BLaER1 treated with 17β-estradiol and CSF1 and Interleukin-3, amounts not matched to agents 10 nM and 100 nM (cell line): ENCODE measurements around the gene CHD5.

Experiments
- H3K27ac ChIP-seq, 11 experiments: shearing (Covaris generic); formaldehyde crosslinking; 2 replicates each; pipeline ENCODE4 v1.8.1; 2022
- H3K27me3 ChIP-seq, 11 experiments: shearing (Covaris generic); formaldehyde crosslinking; 2 replicates each; pipeline ENCODE4 v1.8.1; 2022
- H3K36me3 ChIP-seq, 11 experiments: shearing (Covaris generic); formaldehyde crosslinking; 2 replicates each; pipeline ENCODE4 v1.8.1; 2022
- H3K4me1 ChIP-seq, 10 experiments: shearing (Covaris generic); formaldehyde crosslinking; 2 replicates each; pipeline ENCODE4 v1.8.1; 2022
- H3K4me2 ChIP-seq, 11 experiments: shearing (Covaris generic); formaldehyde crosslinking; 2 replicates each; pipeline ENCODE4 v1.8.1; 2022
- H3K4me3 ChIP-seq, 10 experiments: shearing (Covaris generic); formaldehyde crosslinking; 2 replicates each; pipeline ENCODE4 v1.8.1; 2022
- H3K9ac ChIP-seq, 11 experiments: shearing (Covaris generic); formaldehyde crosslinking; 2 replicates each; pipeline ENCODE4 v1.8.1; 2022
- H3K9me3 ChIP-seq, 11 experiments: shearing (Covaris generic); formaldehyde crosslinking; replicated peaks in 1 of 11; 2 replicates each; pipeline ENCODE4 v1.8.1; 2022
- H4K20me1 ChIP-seq, 11 experiments: shearing (Covaris generic); formaldehyde crosslinking; 2 replicates each; pipeline ENCODE4 v1.8.1; 2022
- Cebpa-rat ChIP-seq, 11 experiments: shearing (Covaris generic); IDR thresholded peaks; 2 replicates each; pipeline ENCODE4 v1.8.1; 2022

Gene CHD5

DNA sequence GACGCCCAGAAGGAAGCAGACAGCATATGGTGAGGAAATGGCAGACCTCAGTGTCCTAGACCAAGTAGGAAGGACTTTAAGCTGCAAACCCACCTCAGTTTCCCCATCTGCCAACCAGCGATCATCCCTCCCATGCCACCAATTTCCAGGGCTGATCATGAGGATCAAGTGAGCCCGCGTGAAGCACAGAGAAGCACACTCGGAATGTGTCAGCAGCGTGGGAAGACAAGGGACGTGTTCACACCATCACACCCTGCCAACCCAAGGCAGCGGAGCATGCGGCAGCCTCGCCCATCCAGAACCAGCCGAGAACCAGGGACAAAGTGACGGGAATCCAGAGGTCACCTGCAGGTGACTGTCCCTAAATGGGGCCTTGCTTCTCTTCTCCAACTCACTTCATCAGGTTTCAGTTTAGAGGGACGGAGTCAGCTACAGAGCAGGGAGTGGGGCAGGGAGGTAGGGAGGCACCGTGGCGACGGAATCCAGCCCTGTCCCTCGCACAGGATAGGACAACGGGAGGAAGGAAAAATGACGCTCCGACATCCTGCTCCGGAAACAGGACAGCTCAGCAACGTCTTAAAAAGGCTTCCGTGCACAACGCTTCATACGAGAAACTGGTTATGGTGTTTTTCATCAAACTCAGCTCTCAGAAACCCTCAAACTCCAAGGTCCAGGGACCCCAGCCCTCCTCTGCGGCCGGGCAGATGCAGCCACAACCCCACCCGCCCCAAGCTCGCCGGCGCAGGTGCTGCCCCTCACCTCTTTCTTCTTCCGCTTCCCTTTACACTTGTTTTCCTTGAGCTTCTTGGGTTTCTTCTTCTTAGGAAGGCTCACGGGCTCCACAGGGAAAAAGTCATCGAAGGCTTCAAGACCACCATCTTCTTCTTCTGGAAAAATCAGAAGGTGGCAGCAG is 12.5 kb downstream of the CHD5 start:
- no peak for TF ChIP-seq Cebpa-rat (IDR thresholded peaks at IDR 0.05)
- Histone ChIP-seq H3K4me2 (peak overlapping the region in 4 of 11 experiments; percentile 0 to 5 (median 2); a peak in 1 of 22 replicates), H3K9me3 (no peaks in the 10 kb centered on the region), H3K4me1 (peaks cover 25 to 49% (median 35%) of the 10 kb centered on the region in 10 experiments), H3K4me3 (no peak overlapping the region), H3K27me3 (peaks cover 0 to 15% (median 6%) of the 10 kb centered on the region in 11 experiments; a peak in 8 of 22 replicates), H3K27ac (no peak overlapping the region), H3K36me3 (no peaks in the 10 kb centered on the region), H4K20me1 (peaks cover 0 to 11% (median 0%) of the 10 kb centered on the region in 11 experiments; a peak in 6 of 22 replicates), H3K9ac (no peak overlapping the region)

GRCh38 chr1:6166655-6167390 is 13.3 kb downstream of the CHD5 start:
- no peak for TF ChIP-seq Cebpa-rat (IDR thresholded peaks at IDR 0.05)

GRCh38 chr1:6166221-6166620 is 13.9 kb downstream of the CHD5 start:
- Histone ChIP-seq H3K27ac (no peak overlapping the region), H3K4me1 (peaks cover 21 to 42% (median 29%) of the 10 kb centered on the region in 10 experiments), H3K36me3 (no peaks in the 10 kb centered on the region), H4K20me1 (peaks cover 0 to 23% (median 3%) of the 10 kb centered on the region in 11 experiments; a peak in 7 of 22 replicates), H3K4me3 (no peak overlapping the region), H3K9me3 (no peaks in the 10 kb centered on the region), H3K4me2 (no peak overlapping the region), H3K9ac (no peak overlapping the region), H3K27me3 (peaks cover 0 to 21% (median 7%) of the 10 kb centered on the region in 11 experiments; a peak in 8 of 22 replicates)
- no peak for TF ChIP-seq Cebpa-rat (IDR thresholded peaks at IDR 0.05)

More at GRCh38 chr1:6166655-6167390, 13.3 kb downstream of the CHD5 start:
- peaks cover 0 to 18% (median 0%) of the 10 kb centered on the region in 11 experiments; a peak in 6 of 22 replicates for H4K20me1 ChIP-seq
- peaks cover 0 to 21% (median 7%) of the 10 kb centered on the region in 11 experiments; a peak in 8 of 22 replicates for H3K27me3 ChIP-seq
- 0 out of 22 replicates have a peak overlapping the region, but pooled peaks of 4 of the 11 experiments have one; percentile 0 to 5 (median 2) for H3K4me2 ChIP-seq
- H3K9ac ChIP-seq: no peak overlapping the region
- no peak overlapping the region for H3K27ac ChIP-seq
- H3K4me3 ChIP-seq: no peak overlapping the region
- peaks cover 22 to 42% (median 29%) of the 10 kb centered on the region in 10 experiments for H3K4me1 ChIP-seq
- no peaks in the 10 kb centered on the region for H3K36me3 ChIP-seq
- no peaks in the 10 kb centered on the region for H3K9me3 ChIP-seq

- Histone ChIP-seq H3K9me3 (no peaks in the 10 kb centered on the region), H3K27ac (no peak overlapping the region), H4K20me1 (peaks cover 0 to 27% (median 4%) of the 10 kb centered on the region in 11 experiments; a peak in 7 of 22 replicates), H3K4me3 (no peak overlapping the region), H3K4me2 (no peak overlapping the region), H3K36me3 (no peaks in the 10 kb centered on the region), H3K4me1 (peaks cover 21 to 41% (median 28%) of the 10 kb centered on the region in 10 experiments), H3K27me3 (peaks cover 0 to 21% (median 7%) of the 10 kb centered on the region in 11 experiments; a peak in 8 of 22 replicates), H3K9ac (no peak overlapping the region)
- no peak for TF ChIP-seq Cebpa-rat (IDR thresholded peaks at IDR 0.05)
Measured at GRCh38 chr1:6165441-6165985, 14.6 kb downstream of the CHD5 start.

GRCh38 chr1:6165027-6165426 is 15.1 kb downstream of the CHD5 start:
- no peak for TF ChIP-seq Cebpa-rat (IDR thresholded peaks at IDR 0.05)
- Histone ChIP-seq H3K4me1 (peaks cover 17 to 36% (median 24%) of the 10 kb centered on the region in 10 experiments), H3K4me3 (no peak overlapping the region), H3K27me3 (peaks cover 0 to 21% (median 7%) of the 10 kb centered on the region in 11 experiments; a peak in 8 of 22 replicates), H3K36me3 (no peaks in the 10 kb centered on the region), H3K4me2 (no peak overlapping the region), H4K20me1 (peaks cover 0 to 27% (median 4%) of the 10 kb centered on the region in 11 experiments; a peak in 7 of 22 replicates), H3K9me3 (no peaks in the 10 kb centered on the region), H3K9ac (no peak overlapping the region), H3K27ac (no peak overlapping the region)

- H3K4me3 ChIP-seq: no peak overlapping the region
- no peaks in the 10 kb centered on the region for H3K36me3 ChIP-seq
- H3K9me3 ChIP-seq: no peaks in the 10 kb centered on the region
- peaks cover 0 to 32% (median 4%) of the 10 kb centered on the region in 11 experiments; a peak in 7 of 22 replicates for H4K20me1 ChIP-seq
- TF ChIP-seq Cebpa-rat (IDR thresholded peaks at IDR 0.05): no peak
- no peak overlapping the region for H3K9ac ChIP-seq
- H3K4me2 ChIP-seq: no peak overlapping the region
- peaks cover 0 to 21% (median 7%) of the 10 kb centered on the region in 11 experiments; a peak in 8 of 22 replicates for H3K27me3 ChIP-seq
- no peak overlapping the region for H3K27ac ChIP-seq
- H3K4me1 ChIP-seq: peaks cover 10 to 27% (median 17%) of the 10 kb centered on the region in 10 experiments
Measured at GRCh38 chr1:6163973-6164617, 16.0 kb downstream of the CHD5 start.

- Histone ChIP-seq H3K36me3 (no peaks in the 10 kb centered on the region), H3K27me3 (peaks cover 0 to 21% (median 7%) of the 10 kb centered on the region in 11 experiments; a peak in 8 of 22 replicates), H3K27ac (no peak overlapping the region), H3K9ac (no peak overlapping the region), H3K9me3 (no peaks in the 10 kb centered on the region), H4K20me1 (peaks cover 0 to 32% (median 4%) of the 10 kb centered on the region in 11 experiments; a peak in 7 of 22 replicates), H3K4me1 (peaks cover 10 to 26% (median 17%) of the 10 kb centered on the region in 10 experiments), H3K4me3 (no peak overlapping the region), H3K4me2 (no peak overlapping the region)
- no peak for TF ChIP-seq Cebpa-rat (IDR thresholded peaks at IDR 0.05)
Measured at GRCh38 chr1:6163191-6163972, 16.7 kb downstream of the CHD5 start.
